Bronchial epithelial cell (primary cell): ENCODE measurements around the gene VEGFA. TPM values are rescaled to one million over a fixed set of nuclear protein-coding genes. Genes with fewer than 3 reads are reported as not detected.

Experiments
- DNase-seq: peaks from one replicate; pipeline ENCODE4 v3.0.0-alpha.2; 2010; ENCODE audit warnings: low read depth
- FAIRE-seq: peaks from 2 replicates; lab custom pipeline; 2011; peaks lifted over from hg19 to GRCh38; lab: Jason Lieb, UNC
- H3K27me3 ChIP-seq: 2 replicates; pipeline ENCODE4 v1.5.1; 2011; ENCODE audit warnings: low read length; ENCODE audit not compliant: control insufficient read depth, insufficient read depth
- H3K36me3 ChIP-seq: 2 replicates; pipeline ENCODE4 v1.5.1; 2011; ENCODE audit warnings: low read length; ENCODE audit not compliant: control insufficient read depth, insufficient read depth
- H3K4me3 ChIP-seq: 2 replicates; pipeline ENCODE4 v1.5.1; 2011; ENCODE audit warnings: mild to moderate bottlenecking, low read depth, low read length, control low read depth
- total RNA-seq: library from RNA; depleted of rRNA; stranded (reverse); fragments of >200 nt; gene quantifications from 2 replicates; pipeline ENCODE4 v1.2.1, GENCODE V29; 2014
- TF ChIP-seq, protein P1 (sequence below): IDR thresholded peaks from 2 replicates; pipeline ENCODE4 v1.5.1; 2011; ENCODE audit warnings: mild to moderate bottlenecking, moderate library complexity, low read length, control low read depth, inconsistent platforms; ENCODE audit not compliant: insufficient read depth, severe bottlenecking

VEGFA gene
- total RNA-seq, 1 donor from 2014 or later: 391 TPM

DNA sequence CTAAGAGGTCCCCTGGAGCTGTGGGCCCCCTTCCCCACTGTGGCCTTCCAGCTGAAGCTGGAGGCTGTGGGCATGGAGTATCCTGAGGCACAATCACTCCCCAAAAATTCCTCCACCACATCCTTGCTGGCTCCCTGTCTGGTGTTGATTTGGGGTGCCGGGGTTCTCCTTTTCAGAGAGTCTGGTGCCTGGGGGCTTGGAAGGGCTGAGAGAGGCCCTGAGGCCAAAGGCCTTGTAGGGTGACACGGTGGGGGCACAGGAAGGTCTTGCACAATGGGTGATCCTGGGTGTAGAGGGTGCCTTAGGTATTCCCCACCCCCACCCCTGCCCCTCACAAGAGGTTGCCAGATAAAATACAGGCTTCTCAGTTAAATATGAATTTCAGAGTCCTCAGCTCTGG lies 33.2 kb upstream of the VEGFA start:
- no peak for FAIRE-seq
- TF ChIP-seq, protein P1, sequence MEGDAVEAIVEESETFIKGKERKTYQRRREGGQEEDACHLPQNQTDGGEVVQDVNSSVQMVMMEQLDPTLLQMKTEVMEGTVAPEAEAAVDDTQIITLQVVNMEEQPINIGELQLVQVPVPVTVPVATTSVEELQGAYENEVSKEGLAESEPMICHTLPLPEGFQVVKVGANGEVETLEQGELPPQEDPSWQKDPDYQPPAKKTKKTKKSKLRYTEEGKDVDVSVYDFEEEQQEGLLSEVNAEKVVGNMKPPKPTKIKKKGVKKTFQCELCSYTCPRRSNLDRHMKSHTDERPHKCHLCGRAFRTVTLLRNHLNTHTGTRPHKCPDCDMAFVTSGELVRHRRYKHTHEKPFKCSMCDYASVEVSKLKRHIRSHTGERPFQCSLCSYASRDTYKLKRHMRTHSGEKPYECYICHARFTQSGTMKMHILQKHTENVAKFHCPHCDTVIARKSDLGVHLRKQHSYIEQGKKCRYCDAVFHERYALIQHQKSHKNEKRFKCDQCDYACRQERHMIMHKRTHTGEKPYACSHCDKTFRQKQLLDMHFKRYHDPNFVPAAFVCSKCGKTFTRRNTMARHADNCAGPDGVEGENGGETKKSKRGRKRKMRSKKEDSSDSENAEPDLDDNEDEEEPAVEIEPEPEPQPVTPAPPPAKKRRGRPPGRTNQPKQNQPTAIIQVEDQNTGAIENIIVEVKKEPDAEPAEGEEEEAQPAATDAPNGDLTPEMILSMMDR: no peak
- no peak for DNase-seq
- H3K27me3 ChIP-seq: no peaks in the 10 kb centered on the region
- no peaks in the 10 kb centered on the region for H3K36me3 ChIP-seq
- H3K4me3 ChIP-seq: no peak overlapping the region

DNA sequence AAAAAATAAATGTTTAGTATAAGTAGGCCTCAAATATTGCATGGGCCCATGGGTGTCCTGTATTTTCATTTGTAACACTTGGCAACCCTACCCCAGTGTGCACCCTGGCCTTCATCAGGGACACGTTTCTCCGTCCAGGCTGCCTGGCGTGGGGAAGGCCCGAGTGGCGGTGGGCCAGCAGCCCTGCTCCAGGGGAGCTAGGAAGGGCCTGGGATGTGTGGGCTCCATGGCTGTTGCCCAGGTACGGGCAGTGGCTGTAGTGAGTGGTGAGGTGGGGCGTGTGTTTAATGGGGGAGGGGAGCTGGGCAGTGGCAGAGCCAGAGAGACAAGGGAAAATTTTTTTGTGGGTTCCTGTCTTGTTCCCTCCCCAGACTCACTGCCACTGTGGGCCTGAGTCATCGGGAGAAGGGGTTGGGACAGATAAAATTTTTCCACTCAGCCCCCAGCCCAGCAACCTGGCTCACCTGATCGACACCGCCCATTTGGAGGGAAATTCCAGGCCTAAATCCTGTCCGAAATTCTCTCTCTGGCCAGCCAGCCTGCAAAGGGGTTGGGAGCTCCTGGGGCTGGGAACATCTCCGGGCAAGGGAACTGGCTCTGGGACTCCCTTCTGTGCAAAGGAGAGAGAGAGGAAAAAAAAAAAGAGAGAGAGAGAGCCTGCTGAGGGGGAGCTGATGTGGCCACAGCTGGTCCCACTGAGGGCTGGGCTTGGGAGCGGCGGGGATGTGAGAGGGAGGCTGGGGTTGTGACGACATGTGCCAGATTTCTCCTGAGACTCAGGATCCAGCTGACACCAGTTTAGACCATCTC lies 32.5 kb upstream of the VEGFA start:
- H3K4me3 ChIP-seq: no peak overlapping the region
- peak; percentile 53 for DNase-seq
- H3K36me3 ChIP-seq: no peaks in the 10 kb centered on the region
- TF ChIP-seq, protein P1: no peak
- H3K27me3 ChIP-seq: no peaks in the 10 kb centered on the region
- no peak for FAIRE-seq

DNA sequence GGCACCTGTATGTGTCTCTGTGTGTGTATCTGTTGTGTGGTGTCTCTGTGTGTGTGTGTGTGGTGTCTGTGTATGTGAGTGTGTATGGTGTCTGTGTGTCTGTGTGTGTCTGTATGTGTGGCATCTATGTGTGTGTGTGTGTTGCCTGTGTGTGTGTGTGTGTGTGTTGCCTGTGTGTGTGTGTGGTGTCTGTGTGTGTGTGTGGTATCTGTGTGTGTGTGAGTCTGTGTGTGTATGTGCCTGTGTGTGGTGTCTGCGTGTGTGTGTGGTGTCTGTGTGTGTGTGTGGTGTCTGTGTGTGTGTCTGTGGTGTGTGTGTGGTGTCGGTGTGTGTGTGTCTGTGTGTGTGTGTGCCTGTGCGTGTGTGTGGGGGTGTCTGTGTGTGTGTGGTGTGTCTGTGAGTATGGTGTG lies 31.7 kb upstream of the VEGFA start:
- Histone ChIP-seq H3K36me3 (no peaks in the 10 kb centered on the region), H3K4me3 (no peak overlapping the region), H3K27me3 (no peaks in the 10 kb centered on the region)
- FAIRE-seq (peak; percentile 99), DNase-seq (no peak)
- TF ChIP-seq, protein P1: no peak

DNA sequence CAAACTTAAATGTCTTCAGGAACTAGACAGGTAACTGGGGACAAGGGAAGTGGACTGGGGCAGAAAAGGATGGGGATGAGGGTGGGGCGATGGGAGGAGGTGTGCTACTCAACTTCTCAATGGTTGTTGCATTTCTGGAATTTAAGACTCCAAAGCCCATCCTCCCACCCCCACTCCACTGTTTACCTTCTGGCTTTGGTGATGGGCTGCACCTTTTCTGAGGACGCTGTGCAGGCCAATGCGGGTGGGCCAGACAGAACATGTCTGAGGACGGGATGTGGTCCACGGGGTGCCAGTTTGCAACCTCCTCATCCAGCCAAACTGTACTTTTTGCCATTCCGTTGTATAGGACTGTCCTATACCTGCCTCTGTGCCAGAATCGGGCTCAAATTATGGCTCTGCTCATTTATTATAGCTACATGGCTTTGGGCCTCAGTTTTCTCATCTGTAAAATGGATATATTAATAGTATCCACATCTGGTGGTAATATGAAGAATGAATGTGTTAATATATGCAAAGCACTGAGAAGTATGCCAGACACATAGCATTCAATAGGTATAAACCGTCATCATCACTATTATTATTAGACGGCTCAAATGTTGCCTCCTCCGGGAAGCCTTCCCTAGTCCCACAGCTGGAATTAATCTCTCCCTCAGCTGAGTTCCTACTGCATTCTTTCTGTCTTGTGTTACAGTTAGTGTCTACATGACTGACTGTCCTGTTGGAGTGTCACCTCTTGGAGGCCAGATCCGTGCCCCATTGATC lies 31.0 kb upstream of the VEGFA start:
- H3K4me3 ChIP-seq: no peak overlapping the region
- TF ChIP-seq, protein P1: no peak
- H3K36me3 ChIP-seq: no peaks in the 10 kb centered on the region
- DNase-seq: peak; percentile 72
- FAIRE-seq: no peak
- no peaks in the 10 kb centered on the region for H3K27me3 ChIP-seq

DNA sequence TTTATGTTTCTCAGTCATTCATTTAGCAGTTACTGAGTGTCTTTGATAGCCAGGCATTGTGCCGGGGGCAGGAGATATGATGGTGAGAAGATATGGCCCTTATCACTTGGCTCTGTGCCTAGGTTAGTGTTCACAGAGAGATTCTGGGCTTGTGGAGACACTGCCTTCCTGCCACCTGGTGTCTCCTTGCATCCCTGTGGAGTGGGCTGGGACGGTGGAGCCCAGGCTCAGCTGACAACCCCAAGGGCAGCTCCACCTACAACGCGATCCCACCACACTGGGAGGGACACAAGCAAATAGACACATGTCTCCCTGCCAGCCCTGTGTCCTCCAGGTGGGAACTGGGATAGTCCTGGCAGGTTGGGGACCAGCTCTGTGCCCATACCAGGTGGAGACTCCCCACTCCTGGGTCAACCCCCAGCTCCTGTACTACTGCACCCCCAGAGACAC lies 30.3 kb upstream of the VEGFA start:
- FAIRE-seq (no peak), DNase-seq (no peak)
- no peaks in the 10 kb centered on the region for H3K36me3 ChIP-seq
- H3K27me3 ChIP-seq: no peaks in the 10 kb centered on the region
- H3K4me3 ChIP-seq: no peak overlapping the region
- TF ChIP-seq, protein P1: no peak
